22Rv1 (cell line): Measurements from ENCODE around the gene SH3RF1.

Experiments used
- ZFX ChIP-seq: fragments of 450-650 bp; IDR thresholded peaks from 2 replicates; pipeline ENCODE4 v1.6.1; 2017; ENCODE audit warnings: antibody characterized with exemption, borderline replicate concordance
- TF ChIP-seq, protein P1 (sequence below): fragments of 450-650 bp; IDR thresholded peaks from 2 replicates; pipeline ENCODE4 v1.5.1; 2017; ENCODE audit warnings: mild to moderate bottlenecking

DNA sequence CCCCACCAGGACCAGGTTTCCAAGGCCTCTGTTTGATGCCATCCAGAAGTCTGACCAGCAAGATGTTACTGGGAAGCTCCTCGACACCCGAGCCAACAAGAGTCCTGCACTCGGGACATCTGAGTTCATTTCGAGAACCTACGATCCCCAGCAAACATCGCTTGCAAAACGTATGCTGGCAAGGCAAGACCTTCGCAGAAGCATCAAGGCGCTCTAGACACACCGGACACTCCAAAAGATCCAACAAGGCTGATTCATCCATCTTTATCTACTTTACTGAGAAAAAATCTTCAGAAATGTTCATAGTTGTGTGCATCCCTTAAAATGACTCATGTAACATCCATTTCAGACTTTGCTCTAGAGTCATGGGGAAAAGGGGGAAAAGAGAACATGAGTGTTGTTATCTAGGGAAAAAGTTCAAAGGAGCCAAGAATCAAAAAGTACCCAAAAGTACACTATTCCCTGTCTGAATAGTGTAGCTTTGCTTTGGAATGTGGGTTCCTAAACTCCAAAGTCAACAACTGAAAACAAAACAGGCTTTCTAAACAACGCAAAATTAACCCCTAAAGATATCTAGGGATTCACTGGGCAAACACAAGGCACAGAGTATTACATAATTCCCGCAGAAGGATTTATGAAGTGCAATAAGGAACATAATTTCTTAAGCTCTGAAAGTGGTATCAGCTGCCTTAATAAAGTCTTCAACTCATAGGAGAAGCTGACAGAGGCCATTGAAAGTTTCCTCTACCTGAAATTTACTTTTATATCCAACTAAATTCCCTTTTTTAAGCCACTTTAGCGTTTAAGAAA lies 1.6 kb downstream of the SH3RF1 start:
- TF ChIP-seq, protein P1, sequence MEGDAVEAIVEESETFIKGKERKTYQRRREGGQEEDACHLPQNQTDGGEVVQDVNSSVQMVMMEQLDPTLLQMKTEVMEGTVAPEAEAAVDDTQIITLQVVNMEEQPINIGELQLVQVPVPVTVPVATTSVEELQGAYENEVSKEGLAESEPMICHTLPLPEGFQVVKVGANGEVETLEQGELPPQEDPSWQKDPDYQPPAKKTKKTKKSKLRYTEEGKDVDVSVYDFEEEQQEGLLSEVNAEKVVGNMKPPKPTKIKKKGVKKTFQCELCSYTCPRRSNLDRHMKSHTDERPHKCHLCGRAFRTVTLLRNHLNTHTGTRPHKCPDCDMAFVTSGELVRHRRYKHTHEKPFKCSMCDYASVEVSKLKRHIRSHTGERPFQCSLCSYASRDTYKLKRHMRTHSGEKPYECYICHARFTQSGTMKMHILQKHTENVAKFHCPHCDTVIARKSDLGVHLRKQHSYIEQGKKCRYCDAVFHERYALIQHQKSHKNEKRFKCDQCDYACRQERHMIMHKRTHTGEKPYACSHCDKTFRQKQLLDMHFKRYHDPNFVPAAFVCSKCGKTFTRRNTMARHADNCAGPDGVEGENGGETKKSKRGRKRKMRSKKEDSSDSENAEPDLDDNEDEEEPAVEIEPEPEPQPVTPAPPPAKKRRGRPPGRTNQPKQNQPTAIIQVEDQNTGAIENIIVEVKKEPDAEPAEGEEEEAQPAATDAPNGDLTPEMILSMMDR: no peak
- TF ChIP-seq ZFX: no peak
